RWPE2 (cell line): ENCODE data around the gene TBC1D4.

Experiments
- ATAC-seq: fragments of 200-7000 bp; cut with Tn5 transposase; 3 replicates; pipeline ENCODE4 v1.9.1; 2021; ENCODE audit warnings: low read depth
- DNase-seq: peaks from one replicate; pipeline ENCODE4 v3.0.0-alpha.2; 2020; ENCODE audit warnings: low spot score
- H3K27ac ChIP-seq: fragments of 450-650 bp; 2 replicates; pipeline ENCODE4 v1.5.1; 2017; ENCODE audit warnings: mild to moderate bottlenecking; ENCODE audit not compliant: poor library complexity, severe bottlenecking
- H3K27me3 ChIP-seq: fragments of 250-450 bp; sonication (Bioruptor Pico); 2 replicates; pipeline ENCODE4 v1.5.1; 2021; ENCODE audit warnings: mild to moderate bottlenecking, moderate library complexity; ENCODE audit not compliant: insufficient read depth, poor library complexity, severe bottlenecking
- H3K36me3 ChIP-seq: fragments of 250-450 bp; sonication (Bioruptor Pico); 2 replicates; pipeline ENCODE4 v1.5.1; 2020; ENCODE audit warnings: low read depth, mild to moderate bottlenecking, moderate library complexity
- H3K4me1 ChIP-seq: fragments of 250-450 bp; sonication (Bioruptor Pico); 2 replicates; pipeline ENCODE4 v1.5.1; 2021; ENCODE audit warnings: mild to moderate bottlenecking, moderate library complexity; ENCODE audit not compliant: insufficient read depth, poor library complexity, severe bottlenecking
- H3K4me3 ChIP-seq: fragments of 250-450 bp; sonication (Bioruptor Pico); 2 replicates; pipeline ENCODE4 v1.5.1; 2021; ENCODE audit warnings: mild to moderate bottlenecking, moderate library complexity; ENCODE audit not compliant: severe bottlenecking
- H3K9me3 ChIP-seq: fragments of 250-450 bp; sonication (Bioruptor Pico); 2 replicates; pipeline ENCODE4 v1.5.1; 2021; ENCODE audit warnings: mild to moderate bottlenecking, moderate library complexity; ENCODE audit not compliant: severe bottlenecking
- TF ChIP-seq, protein P1 (sequence below): fragments of 450-650 bp; IDR thresholded peaks from one replicate; pipeline ENCODE4 v1.5.1; 2017; ENCODE audit warnings: mild to moderate bottlenecking, moderate library complexity; ENCODE audit not compliant: poor library complexity, severe bottlenecking

TBC1D4 gene

DNA sequence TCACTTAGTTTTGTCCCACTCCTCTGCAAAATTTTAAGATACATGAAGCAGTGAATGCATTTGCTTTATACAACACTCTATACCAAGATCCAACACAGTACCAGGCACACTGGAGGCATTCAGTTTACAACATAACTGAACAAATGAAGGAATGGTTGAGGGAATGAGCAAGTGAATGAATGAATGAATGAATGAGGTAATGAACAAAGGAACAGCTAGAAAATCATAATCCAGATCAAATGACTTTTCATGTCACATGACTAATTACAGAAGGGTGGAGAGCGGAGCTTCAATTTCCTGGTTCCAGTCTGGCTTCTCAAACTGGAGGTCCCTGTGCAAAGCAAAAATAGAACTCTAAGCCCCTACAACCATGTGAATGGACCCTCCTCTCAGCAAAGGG is 16.7 kb downstream of the TBC1D4 start:
- peaks cover 6% of the 10 kb centered on the region for H3K4me1 ChIP-seq
- H3K9me3 ChIP-seq, result no peaks in the 10 kb centered on the region
- H3K27me3 ChIP-seq, result no peaks in the 10 kb centered on the region
- H3K27ac ChIP-seq, result no peak overlapping the region
- no peaks in the 10 kb centered on the region for H3K36me3 ChIP-seq
- DNase-seq, result no peak
- H3K4me3 ChIP-seq, result no peak overlapping the region
- no peak for ATAC-seq
- TF ChIP-seq, protein P1, sequence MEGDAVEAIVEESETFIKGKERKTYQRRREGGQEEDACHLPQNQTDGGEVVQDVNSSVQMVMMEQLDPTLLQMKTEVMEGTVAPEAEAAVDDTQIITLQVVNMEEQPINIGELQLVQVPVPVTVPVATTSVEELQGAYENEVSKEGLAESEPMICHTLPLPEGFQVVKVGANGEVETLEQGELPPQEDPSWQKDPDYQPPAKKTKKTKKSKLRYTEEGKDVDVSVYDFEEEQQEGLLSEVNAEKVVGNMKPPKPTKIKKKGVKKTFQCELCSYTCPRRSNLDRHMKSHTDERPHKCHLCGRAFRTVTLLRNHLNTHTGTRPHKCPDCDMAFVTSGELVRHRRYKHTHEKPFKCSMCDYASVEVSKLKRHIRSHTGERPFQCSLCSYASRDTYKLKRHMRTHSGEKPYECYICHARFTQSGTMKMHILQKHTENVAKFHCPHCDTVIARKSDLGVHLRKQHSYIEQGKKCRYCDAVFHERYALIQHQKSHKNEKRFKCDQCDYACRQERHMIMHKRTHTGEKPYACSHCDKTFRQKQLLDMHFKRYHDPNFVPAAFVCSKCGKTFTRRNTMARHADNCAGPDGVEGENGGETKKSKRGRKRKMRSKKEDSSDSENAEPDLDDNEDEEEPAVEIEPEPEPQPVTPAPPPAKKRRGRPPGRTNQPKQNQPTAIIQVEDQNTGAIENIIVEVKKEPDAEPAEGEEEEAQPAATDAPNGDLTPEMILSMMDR, result no peak

DNA sequence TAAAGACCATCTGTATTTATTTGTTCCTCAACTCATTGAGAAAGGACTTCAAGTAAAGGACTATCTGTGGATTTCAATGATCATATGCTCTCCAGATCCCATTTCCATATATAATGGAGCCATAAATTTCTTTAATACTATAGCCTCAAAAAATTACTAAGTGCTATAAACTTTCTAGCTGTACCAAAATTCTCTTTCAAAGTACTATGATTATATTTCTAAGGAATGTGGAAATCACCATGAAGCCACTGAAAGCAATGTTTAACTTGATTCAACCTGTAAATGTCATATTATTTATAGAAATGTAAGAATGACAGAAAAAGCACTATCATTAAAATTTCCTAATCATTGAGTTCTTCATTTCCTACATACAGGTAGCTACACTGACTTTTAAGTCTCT is 20.7 kb downstream of the TBC1D4 start:
- Histone ChIP-seq H3K4me3 (no peak overlapping the region), H3K27me3 (no peaks in the 10 kb centered on the region), H3K4me1 (peaks cover 6% of the 10 kb centered on the region), H3K27ac (no peak overlapping the region), H3K36me3 (no peaks in the 10 kb centered on the region), H3K9me3 (no peaks in the 10 kb centered on the region)
- ATAC-seq, result no peak
- DNase-seq, result no peak
- TF ChIP-seq, protein P1, result no peak

DNA sequence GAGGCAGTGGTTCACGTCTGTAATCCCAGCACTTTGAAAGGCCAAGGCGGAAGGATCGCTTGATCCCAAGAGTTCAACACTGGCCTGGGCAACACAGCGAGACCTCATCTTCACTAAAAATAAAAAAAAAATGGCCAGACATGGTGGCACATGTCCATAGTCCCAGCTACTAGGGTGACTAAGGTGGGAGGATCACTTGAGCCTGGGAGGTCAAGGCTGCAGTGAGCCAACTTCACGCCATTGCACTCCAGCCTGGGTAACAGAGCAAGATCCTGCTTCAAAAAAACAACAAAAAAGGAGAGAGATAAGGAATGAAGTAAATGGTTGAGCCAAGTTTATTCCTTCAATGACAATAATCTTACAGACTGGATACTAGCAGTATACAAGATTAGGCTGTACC is 21.3 kb downstream of the TBC1D4 start:
- H3K9me3 ChIP-seq, result no peaks in the 10 kb centered on the region
- H3K4me1 ChIP-seq, result peaks cover 6% of the 10 kb centered on the region
- TF ChIP-seq, protein P1, result no peak
- H3K4me3 ChIP-seq, result no peak overlapping the region
- no peaks in the 10 kb centered on the region for H3K36me3 ChIP-seq
- no peak for ATAC-seq
- no peak for DNase-seq
- H3K27me3 ChIP-seq, result no peaks in the 10 kb centered on the region
- no peak overlapping the region for H3K27ac ChIP-seq

DNA sequence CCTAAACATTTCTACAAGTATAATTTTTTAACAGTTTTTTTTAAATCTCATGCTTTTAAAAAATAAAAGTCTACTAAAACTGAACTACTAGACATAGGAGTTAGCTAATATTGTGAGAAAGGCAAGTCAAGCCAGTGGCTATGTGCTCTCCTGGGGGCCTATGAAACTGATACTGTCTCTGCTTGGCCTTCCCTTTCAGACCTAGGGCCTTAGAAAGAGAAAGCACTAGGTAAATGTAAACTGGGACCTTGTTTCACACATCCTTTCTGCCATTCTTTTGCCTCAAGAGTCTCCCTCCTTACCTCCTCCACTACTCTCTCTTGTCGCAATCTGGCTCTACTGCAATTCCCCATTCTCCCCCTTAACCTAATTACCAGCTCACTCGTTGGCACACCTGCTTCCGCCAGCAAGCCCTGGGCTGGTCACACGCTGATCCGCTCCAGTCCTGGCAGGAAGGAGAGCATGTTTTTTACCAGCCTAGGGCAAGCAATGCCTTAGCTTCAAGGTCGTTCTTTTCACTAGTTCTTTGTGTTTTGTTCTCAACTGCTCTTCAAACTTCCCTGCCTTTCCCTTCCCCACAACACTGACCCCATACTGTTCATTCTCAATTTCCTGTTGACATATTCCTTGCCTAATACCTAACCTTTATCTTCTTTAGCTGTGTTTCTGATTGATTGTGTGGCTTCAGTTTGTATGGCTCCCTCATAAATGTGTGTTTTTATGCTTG is 23.1 kb downstream of the TBC1D4 start:
- H3K27ac ChIP-seq, result no peak overlapping the region
- no peaks in the 10 kb centered on the region for H3K27me3 ChIP-seq
- H3K36me3 ChIP-seq, result no peaks in the 10 kb centered on the region
- H3K4me3 ChIP-seq, result no peak overlapping the region
- no peaks in the 10 kb centered on the region for H3K9me3 ChIP-seq
- H3K4me1 ChIP-seq, result peaks cover 21% of the 10 kb centered on the region
- DNase-seq (no peak), ATAC-seq (no peak)
- TF ChIP-seq, protein P1, result no peak

DNA sequence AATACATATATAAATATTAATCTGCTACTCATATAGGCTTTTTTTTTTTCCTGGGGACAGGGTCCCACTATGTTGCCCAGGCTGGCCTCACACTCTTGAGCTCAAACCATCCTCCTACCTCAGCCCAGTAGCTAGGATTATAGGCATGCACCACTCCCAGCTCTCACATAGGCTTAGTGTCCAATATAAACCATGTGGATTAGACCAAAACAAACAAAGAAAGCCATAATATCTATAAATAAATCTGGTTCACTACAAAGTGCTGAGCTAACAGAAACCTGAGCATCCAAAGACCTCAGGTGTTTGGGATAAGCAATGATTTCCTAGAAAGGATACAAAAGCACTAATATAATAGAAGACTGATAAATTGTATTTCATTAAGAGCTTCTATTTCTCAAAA is 26.0 kb downstream of the TBC1D4 start:
- Histone ChIP-seq H3K9me3 (no peaks in the 10 kb centered on the region), H3K4me3 (no peak overlapping the region), H3K27me3 (no peaks in the 10 kb centered on the region), H3K27ac (no peak overlapping the region), H3K36me3 (no peaks in the 10 kb centered on the region), H3K4me1 (peaks cover 35% of the 10 kb centered on the region)
- no peak for DNase-seq
- ATAC-seq, result no peak
- TF ChIP-seq, protein P1, result no peak
